ENCODE measurements around the gene RBCK1.
A peak's percentile ranks its signal among the peaks of the same experiment; 100 is the strongest.

The RBCK1 gene

DNA sequence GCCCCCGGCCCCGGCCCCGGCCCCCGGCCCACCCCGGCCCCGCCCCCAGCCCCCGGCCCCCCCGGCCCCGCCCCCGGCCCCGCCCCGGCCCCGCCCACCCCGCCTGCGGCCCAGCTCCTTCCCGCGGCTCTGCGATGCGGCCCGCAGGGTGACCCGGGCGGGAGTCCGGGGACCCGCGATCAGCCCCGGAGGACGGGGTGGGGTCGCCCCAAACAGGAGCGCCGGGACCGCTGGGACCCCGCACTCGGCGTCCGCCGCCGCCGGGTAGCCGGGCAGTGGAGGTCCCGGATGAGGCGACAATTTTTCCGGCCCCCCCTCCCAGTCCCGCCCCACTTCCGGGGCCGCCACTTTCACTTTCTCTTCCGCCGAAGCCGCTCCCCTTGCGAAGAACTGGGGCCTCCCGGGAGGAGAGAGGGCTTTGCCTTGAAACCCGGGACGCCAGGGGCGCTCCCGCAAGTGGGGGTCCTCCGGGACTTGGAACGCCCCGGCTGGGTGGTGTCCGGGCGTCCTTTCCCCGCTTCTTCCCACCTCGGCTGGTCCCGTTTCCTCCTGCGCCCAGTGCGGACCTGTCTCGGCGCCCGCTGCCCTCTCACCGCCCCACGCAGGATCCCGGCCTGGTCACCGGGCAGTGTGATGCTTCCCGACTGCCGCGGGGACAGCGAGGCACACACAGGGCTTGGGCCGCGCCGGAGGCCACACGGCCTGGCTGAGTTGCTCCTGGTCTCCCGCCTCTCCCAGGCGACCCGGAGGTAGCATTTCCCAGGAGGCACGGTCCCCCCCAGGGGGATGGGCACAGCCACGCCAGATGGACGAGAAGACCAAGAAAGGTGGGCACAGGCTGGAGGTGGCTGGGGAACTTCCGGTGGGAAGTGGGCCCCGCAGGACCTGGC lies at the start of gene RBCK1:
TSS of gene RBCK1 (plus strand) at position 347 of the 890 bp plus-strand sequence. CDS start at position 806, 459 bp downstream.
- no peaks in the 10 kb centered on the region for H3K9me3 ChIP-seq (ENCODE audit: low read length)
- H3K4me1 ChIP-seq (ENCODE audit: insufficient read depth, low read length): peaks cover 21% of the 10 kb centered on the region
- peaks cover 17% of the 10 kb centered on the region for H3K36me3 ChIP-seq (ENCODE audit: insufficient read depth, low read length)
- peak within 1 kb of the TSS; percentile 85 to 98 for H3K4me3 ChIP-seq (ENCODE audit: low read depth in 1 of 2, low read length in 2 of 2)
- H3K27ac ChIP-seq (ENCODE audit: low read depth, low read length): peak within 1 kb of the TSS; percentile 89
- no peaks in the 10 kb centered on the region for H3K27me3 ChIP-seq (ENCODE audit: control insufficient read depth in 1 of 2, insufficient read depth in 2 of 2, low read length in 2 of 2)
- peak within 1 kb of the TSS; percentile 82 for H3K9ac ChIP-seq (ENCODE audit: low read length)

DNA sequence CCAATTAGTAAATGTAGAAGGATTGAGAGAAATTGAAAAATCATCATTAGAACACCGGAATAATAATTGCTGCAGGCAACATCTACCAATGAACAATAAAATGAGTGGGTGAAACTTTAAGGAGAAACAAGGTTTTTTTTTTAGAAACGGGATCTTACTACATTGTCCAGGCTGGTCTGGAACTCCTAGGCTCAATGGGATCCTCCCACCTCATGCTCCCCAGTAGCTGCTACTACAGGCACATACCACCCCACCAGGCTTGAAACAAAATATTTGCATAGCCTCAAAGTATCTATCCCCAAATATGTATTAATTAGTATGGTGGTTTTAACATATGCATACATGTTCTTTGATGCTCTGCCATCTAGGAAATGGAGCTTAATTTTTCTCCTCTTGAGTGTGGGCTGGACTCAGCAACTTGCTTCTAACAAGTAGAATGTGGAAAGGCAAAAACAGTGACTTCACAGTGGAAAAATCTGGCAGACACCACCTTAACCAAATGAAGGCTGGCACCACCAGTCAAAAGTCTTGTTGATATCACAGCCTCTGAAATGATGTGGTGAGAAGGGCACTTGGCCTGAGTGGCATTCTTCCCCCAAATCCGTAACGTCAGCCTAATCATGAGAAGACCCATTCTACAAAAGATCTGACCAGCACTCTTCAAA lies 49.1 kb upstream of the RBCK1 start:
- Histone ChIP-seq H3K27ac (ENCODE audit: low read depth, low read length) (no peak overlapping the region), H3K9me3 (ENCODE audit: low read length) (no peaks in the 10 kb centered on the region), H3K4me1 (ENCODE audit: insufficient read depth, low read length) (peaks cover 7% of the 10 kb centered on the region)

GRCh38 chr20:361561-361960 lies 46.5 kb upstream of the RBCK1 start:
- Histone ChIP-seq H3K36me3 (ENCODE audit: insufficient read depth, low read length) (no peaks in the 10 kb centered on the region), H3K27me3 (ENCODE audit: control insufficient read depth in 1 of 2, insufficient read depth in 2 of 2, low read length in 2 of 2) (no peaks in the 10 kb centered on the region), H3K27ac (ENCODE audit: low read depth, low read length) (no peak overlapping the region), H3K9ac (ENCODE audit: low read length) (no peak overlapping the region), H3K4me1 (ENCODE audit: insufficient read depth, low read length) (no peaks in the 10 kb centered on the region), H3K4me3 (ENCODE audit: low read depth in 1 of 2, low read length in 2 of 2) (no peak overlapping the region), H3K9me3 (ENCODE audit: low read length) (no peaks in the 10 kb centered on the region)

More for the DNA sequence above, 49.1 kb upstream of the RBCK1 start:
- Histone ChIP-seq H3K4me3 (ENCODE audit: low read depth in 1 of 2, low read length in 2 of 2) (no peak overlapping the region), H3K27me3 (ENCODE audit: control insufficient read depth in 1 of 2, insufficient read depth in 2 of 2, low read length in 2 of 2) (no peaks in the 10 kb centered on the region), H3K36me3 (ENCODE audit: insufficient read depth, low read length) (no peaks in the 10 kb centered on the region), H3K9ac (ENCODE audit: low read length) (no peak overlapping the region)

DNA sequence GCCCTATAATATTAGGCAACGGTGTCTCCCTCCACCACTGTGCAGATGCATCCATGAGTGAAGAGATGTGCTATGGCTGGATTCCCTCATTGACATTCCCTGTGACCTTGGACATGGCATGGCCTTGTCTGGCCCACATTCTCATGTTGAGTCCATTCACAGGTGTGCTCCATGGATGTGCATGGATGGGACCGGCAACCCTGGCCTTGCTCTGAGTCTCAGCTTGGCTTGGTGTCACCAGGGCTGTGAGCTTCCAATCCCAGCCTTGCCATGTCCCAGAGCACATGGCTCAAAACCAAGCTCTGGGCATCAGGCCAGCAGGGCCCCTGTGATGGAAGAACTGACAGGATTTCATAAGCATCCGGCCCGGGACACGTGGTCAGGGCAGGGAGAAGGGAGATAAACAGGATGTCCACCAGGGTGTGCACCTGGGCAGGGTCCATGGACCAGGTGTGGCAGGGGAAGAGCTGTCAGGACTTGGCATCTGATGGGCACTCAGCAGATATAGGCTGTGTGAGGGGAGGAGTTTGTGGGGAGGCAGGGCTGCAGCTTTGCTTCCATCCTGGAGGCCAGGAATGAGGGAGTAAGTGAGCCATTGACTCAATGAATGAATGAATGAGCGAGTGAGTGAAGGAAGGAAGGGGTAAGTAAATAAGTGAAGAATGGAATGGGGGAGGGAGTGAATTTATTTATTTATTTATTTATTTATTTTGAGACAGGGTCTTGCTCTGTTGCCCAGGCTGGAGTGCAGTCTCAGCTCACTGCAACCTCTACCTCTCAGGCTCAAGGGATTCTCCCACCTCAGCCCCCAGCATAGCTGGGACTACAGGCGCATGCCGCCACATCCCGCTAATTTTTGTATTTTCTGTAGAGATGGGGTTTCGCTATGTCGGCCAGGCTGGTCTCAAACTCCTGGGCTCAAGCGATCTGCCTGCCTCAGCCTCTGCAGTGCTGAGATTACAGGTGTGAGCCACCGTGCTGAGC lies 45.5 kb upstream of the RBCK1 start:
- no peak overlapping the region for H3K9ac ChIP-seq (ENCODE audit: low read length)

DNA sequence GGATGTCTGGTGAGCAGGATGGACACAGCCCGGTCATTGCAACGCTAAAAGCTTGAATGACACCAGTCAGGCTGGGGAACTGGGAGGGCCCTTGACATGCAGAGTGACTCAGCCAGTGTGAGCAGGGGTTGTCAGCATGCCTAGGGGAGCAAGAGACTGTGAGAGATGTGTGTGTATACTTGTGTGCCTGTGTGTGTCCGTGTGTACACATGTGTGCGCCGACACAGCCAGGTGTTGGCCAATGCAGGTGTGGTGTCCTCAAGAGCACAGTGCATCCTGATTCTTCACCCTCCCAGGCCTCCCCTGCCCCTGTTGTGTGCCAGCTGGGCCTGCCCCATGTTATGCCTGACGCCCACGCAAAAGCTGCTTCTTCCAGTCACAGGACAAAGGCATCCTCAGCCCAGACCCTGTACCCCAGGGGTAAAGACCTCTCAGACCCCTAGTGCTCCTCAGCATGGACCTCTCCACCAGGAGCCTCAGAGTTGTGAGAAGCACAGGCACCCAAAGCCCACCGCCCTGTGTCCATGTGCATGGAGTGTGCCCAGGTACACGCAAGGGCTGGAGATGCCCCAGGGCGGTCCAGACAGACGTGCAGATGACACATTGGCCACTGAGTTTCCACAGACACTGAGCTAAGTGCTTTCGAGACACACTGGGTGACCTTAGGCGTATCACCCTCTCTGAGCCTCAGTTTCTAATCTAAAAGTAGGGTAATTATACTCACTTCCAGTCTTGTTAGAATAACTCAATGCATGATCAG lies 44.6 kb upstream of the RBCK1 start:
- Histone ChIP-seq H3K9ac (ENCODE audit: low read length) (no peak overlapping the region), H3K4me1 (ENCODE audit: insufficient read depth, low read length) (no peaks in the 10 kb centered on the region), H3K27ac (ENCODE audit: low read depth, low read length) (no peak overlapping the region), H3K4me3 (ENCODE audit: low read depth in 1 of 2, low read length in 2 of 2) (no peak overlapping the region), H3K27me3 (ENCODE audit: control insufficient read depth in 1 of 2, insufficient read depth in 2 of 2, low read length in 2 of 2) (no peaks in the 10 kb centered on the region), H3K9me3 (ENCODE audit: low read length) (no peaks in the 10 kb centered on the region), H3K36me3 (ENCODE audit: insufficient read depth, low read length) (no peaks in the 10 kb centered on the region)

More for the DNA sequence above, 45.5 kb upstream of the RBCK1 start:
- no peaks in the 10 kb centered on the region for H3K4me1 ChIP-seq (ENCODE audit: insufficient read depth, low read length)
- H3K4me3 ChIP-seq (ENCODE audit: low read depth in 1 of 2, low read length in 2 of 2): no peak overlapping the region
- no peak overlapping the region for H3K27ac ChIP-seq (ENCODE audit: low read depth, low read length)
- H3K36me3 ChIP-seq (ENCODE audit: insufficient read depth, low read length): no peaks in the 10 kb centered on the region
- H3K9me3 ChIP-seq (ENCODE audit: low read length): no peaks in the 10 kb centered on the region
- no peaks in the 10 kb centered on the region for H3K27me3 ChIP-seq (ENCODE audit: control insufficient read depth in 1 of 2, insufficient read depth in 2 of 2, low read length in 2 of 2)

DNA sequence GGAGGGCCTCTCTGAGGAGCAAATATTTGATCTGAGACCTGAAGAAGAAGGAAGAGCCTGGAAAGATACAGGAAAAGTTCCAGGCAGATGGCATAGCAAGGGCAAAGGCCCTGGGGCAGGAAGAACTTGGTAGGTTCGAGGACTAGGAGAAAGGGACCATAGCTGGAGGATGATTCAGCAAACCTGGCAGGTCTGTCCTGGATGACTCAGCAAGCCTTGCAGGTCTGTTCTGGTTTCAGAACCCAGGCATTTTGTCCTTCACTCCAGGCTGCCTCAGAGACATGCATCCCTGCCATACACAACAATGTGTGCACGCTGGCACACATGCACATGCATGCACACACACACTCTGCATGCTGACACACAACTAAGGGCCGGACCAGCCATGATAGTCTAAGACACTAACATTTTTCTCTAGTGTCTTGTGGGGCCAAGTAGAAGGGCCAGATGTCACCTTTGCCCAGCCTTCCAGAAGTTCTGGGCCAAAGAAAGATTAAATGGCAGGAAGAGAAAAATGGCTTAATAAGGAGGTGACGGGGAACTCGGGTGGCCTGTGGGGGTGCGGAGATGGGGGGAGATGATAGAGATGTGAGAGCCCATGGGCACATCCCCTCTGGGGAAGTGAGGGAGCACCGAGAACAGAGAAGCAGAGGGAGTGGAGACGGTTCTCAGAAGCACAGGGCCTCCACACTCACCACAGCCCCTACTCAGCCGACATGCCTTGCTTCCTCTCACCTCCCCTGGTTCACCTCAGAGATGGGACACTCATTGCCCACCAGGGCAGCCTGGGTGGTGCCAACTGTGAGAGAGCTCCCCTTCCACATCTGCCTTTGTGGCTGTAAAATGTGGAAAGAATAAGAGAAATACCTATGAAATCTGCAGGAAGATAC lies 42.9 kb upstream of the RBCK1 start:
- Histone ChIP-seq H3K9me3 (ENCODE audit: low read length) (no peaks in the 10 kb centered on the region), H3K27me3 (ENCODE audit: control insufficient read depth in 1 of 2, insufficient read depth in 2 of 2, low read length in 2 of 2) (peaks cover 0 to 3% of the 10 kb centered on the region in 2 donors), H3K36me3 (ENCODE audit: insufficient read depth, low read length) (no peaks in the 10 kb centered on the region), H3K4me3 (ENCODE audit: low read depth in 1 of 2, low read length in 2 of 2) (no peak overlapping the region), H3K4me1 (ENCODE audit: insufficient read depth, low read length) (no peaks in the 10 kb centered on the region), H3K9ac (ENCODE audit: low read length) (no peak overlapping the region), H3K27ac (ENCODE audit: low read depth, low read length) (no peak overlapping the region)

GRCh38 chr20:366041-366718 lies 41.9 kb upstream of the RBCK1 start:
- no peaks in the 10 kb centered on the region for H3K9me3 ChIP-seq (ENCODE audit: low read length)
- H3K4me1 ChIP-seq (ENCODE audit: insufficient read depth, low read length): no peaks in the 10 kb centered on the region
- H3K4me3 ChIP-seq (ENCODE audit: low read depth in 1 of 2, low read length in 2 of 2): no peak overlapping the region
- H3K27me3 ChIP-seq (ENCODE audit: control insufficient read depth in 1 of 2, insufficient read depth in 2 of 2, low read length in 2 of 2): peaks cover 0 to 3% of the 10 kb centered on the region in 2 donors
- no peak overlapping the region for H3K27ac ChIP-seq (ENCODE audit: low read depth, low read length)
- no peak overlapping the region for H3K9ac ChIP-seq (ENCODE audit: low read length)
- H3K36me3 ChIP-seq (ENCODE audit: insufficient read depth, low read length): no peaks in the 10 kb centered on the region

DNA sequence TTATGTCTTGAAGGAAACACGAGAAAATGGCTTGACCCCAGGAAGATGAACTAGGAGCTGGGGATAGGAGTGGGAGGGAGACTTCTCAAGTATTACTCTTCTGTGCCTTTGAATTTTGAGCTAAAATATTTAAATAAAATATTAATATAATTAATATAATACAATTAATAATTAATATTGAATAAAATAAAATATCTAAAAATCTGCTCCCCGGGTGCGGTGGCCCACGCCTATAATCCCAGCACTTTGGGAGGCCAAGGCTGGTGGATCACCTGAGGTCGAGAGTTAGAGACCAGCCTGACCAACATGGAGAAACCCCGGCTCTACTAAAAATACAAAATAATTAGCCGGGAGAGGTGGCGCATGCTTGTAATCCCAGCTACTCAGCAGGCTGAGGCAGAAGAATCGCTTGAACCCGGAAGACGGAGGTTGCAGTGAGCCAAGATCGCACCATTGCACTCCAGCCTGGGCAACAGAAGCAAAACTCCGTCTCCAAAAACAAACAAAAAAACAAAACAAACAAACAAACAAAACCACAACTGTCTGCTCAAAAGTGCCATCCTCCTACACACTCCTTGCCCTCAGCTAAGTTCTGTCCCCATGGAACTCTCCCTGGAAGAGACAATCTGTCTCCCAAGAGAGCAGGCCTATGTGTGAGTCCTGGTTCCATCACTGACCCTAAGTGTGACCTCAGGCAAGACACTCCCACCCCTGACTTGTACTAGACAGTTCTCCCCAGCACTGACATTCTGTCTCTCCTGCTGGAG lies 41.2 kb upstream of the RBCK1 start:
- Histone ChIP-seq H3K9ac (ENCODE audit: low read length) (no peak overlapping the region), H3K36me3 (ENCODE audit: insufficient read depth, low read length) (no peaks in the 10 kb centered on the region), H3K27me3 (ENCODE audit: control insufficient read depth in 1 of 2, insufficient read depth in 2 of 2, low read length in 2 of 2) (peaks cover 0 to 3% of the 10 kb centered on the region in 2 donors), H3K9me3 (ENCODE audit: low read length) (no peaks in the 10 kb centered on the region), H3K4me1 (ENCODE audit: insufficient read depth, low read length) (no peaks in the 10 kb centered on the region), H3K27ac (ENCODE audit: low read depth, low read length) (no peak overlapping the region), H3K4me3 (ENCODE audit: low read depth in 1 of 2, low read length in 2 of 2) (no peak overlapping the region)

DNA sequence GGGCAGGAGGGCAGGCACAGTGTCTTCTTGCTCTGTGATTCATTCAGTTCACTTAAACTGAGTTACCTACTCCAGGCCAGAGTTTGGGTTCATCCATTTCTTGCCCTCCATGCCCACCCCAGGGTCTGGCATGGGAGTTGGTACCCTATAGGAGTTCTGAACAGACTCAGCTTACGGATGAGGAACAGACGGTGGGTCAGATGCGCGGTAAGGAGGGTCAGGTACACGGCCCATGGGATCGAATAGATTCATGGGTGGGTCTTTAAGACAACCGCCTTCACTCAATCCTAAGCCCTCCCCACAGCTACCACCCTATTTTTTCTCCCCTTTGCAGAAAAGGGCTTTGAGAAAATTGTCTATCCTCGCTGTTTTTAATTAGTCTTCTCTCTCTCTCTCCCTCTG lies 40.6 kb upstream of the RBCK1 start:
- H3K36me3 ChIP-seq (ENCODE audit: insufficient read depth, low read length): no peaks in the 10 kb centered on the region
- H3K27ac ChIP-seq (ENCODE audit: low read depth, low read length): no peak overlapping the region
- no peak overlapping the region for H3K4me3 ChIP-seq (ENCODE audit: low read depth in 1 of 2, low read length in 2 of 2)
- no peaks in the 10 kb centered on the region for H3K9me3 ChIP-seq (ENCODE audit: low read length)
- peaks cover 0 to 3% of the 10 kb centered on the region in 2 donors for H3K27me3 ChIP-seq (ENCODE audit: control insufficient read depth in 1 of 2, insufficient read depth in 2 of 2, low read length in 2 of 2)
- H3K9ac ChIP-seq (ENCODE audit: low read length): no peak overlapping the region
- peaks cover 4% of the 10 kb centered on the region for H3K4me1 ChIP-seq (ENCODE audit: insufficient read depth, low read length)
